GM21786 (cell line): ENCODE data around the gene SMAD4.
"Not testable (repeated sequence)": the region's sequence is repeated elsewhere in the genome, so short reads cannot be mapped to it uniquely, and the experiment has no call there.

Source experiments
- ATAC-seq: cut with Tn5 transposase; IDR thresholded peaks from one replicate; pipeline ENCODE4 v1.9.1; 2021; ENCODE audit not compliant: unreplicated experiment

The SMAD4 gene

GRCh38 chr18:51029694-51030536 lies at the start of gene SMAD4:
Gene SMAD4, plus strand, starts transcription at chr18:51030213. Its CDS starts 16,834 bp downstream, at chr18:51047047.
- ATAC-seq: peak; percentile 69

DNA sequence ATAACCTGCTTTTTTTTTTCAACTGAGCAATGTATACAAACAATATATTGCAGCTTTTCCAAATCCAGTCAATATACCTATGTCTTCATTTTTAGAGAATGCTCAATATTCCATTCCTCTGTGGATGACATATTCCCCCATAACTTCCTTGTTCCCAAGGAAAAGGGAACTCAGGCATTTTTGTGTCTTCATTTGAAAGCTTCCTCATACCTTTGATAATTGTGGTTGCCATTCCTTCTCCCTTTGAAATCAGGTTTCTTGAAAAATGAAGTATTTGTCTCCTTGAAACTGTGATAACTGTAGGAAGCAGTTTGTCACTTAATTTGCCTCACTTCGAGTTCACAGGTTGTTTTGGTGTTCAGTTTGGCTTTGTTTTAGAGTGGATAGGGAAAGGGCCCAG lies 48.6 kb upstream of the SMAD4 start:
- no peak for ATAC-seq

GRCh38 chr18:50982086-50982801 lies 47.8 kb upstream of the SMAD4 start:
- ATAC-seq: no peak

DNA sequence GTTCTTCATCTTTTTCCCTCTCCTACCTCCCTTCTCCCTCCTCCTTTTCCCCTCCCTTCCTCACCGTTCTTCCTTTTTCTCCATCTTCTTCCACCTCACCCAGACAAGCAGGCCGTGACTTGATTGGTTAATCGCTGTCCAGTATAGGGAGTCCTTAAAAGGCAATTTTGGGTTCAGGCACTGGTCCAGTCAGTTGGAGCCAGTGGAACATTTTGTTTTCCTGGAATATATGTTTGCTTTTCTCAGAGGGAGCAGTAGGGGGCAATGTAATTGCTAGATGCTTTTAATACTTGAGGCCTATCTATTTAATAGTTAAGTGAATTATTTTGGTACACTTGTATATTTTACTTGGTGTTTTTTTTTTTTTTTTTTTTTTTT lies 47.2 kb upstream of the SMAD4 start:
- no peak for ATAC-seq

DNA sequence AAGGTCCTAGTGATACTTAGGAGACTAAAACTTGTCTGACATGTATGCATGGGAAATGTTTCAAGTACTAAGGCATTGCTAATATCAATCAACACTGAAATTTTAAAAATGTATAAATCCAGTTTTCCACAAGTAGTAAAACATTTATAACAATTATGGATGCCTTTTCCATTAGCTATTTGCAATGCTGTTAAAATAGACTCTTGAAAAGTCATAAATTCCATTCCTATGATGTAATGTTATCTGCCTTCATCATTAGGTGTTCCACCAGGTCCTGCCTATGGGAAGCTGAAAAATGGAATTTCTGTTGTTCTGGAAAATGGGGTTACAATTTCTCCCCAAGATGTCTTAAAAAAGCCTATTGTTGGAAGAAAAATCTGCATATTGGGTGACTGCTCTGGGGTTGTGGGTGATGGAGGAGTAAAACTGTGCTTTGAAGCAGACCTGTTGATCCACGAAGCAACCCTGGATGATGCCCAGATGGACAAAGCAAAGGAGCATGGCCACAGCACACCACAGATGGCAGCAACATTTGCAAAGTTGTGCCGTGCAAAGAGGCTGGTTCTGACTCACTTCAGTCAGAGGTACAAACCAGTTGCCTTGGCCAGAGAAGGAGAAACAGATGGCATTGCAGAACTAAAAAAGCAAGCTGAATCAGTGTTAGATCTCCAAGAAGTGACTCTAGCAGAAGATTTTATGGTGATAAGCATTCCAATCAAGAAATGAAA lies 43.5 kb upstream of the SMAD4 start:
- ATAC-seq: no peak

GRCh38 chr18:50987261-50987660 lies 42.8 kb upstream of the SMAD4 start:
- no peak for ATAC-seq

- ATAC-seq: no peak
These were observed 40.3 kb upstream of the SMAD4 start for GRCh38 chr18:50989711-50990110.

DNA sequence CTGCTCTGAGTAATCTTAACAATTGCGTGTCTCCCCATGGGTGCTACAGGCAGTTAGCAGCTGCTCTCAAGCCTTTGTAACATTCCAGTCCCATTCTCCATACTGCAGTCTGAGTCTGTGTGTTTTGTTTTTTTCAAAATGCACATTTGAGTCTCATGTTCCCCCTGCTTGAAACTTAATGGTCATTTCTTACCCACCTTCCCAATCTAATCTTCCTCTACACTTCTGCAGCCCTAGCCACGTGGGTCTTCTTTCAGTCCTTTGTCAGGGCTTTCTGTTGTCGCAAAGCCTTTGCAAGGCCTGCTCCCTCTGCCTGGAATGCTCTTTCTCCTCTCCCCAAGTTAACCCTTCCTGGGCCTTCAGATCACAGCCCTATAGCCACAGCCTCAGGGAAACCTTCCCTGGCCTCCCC lies 37.7 kb upstream of the SMAD4 start:
- ATAC-seq: no peak

DNA sequence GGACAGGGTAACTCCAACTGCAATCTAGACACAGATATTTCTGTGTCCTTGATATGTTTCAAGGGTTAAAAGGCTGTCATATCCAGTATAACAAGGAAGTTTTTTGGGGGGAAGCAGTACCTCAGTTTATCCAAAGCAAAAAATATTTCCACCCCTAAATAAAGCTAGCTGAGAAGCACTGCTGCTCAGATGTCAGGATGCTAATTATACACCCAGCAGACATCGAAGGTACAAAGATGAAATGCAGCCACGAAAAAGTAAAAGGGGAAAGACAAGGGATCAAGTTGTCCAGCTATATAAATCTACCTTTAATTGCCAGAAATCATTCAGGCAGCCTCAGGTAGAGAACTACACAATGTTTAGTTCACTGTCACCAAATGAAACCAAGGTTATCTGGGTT lies 36.0 kb upstream of the SMAD4 start:
- ATAC-seq: no peak

DNA sequence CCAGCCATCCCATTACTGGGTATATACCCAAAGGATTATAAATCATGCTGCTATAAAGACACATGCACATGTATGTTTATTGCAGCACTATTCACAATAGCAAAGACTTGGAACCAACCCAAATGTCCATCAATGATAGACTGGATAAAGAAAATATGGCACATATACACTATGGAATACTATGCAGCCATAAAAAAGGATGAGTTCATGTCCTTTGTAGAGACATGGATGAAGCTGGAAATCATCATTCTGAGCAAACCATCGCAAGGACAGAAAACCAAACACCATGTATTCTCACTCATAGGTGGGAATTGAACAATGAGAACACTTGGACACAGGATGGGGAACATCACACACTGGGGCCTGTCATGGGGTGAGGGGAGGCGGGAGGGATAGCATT lies 26.8 kb upstream of the SMAD4 start:
- not testable (repeated sequence) for ATAC-seq

GRCh38 chr18:51006061-51006818 lies 23.8 kb upstream of the SMAD4 start:
- ATAC-seq: no peak

DNA sequence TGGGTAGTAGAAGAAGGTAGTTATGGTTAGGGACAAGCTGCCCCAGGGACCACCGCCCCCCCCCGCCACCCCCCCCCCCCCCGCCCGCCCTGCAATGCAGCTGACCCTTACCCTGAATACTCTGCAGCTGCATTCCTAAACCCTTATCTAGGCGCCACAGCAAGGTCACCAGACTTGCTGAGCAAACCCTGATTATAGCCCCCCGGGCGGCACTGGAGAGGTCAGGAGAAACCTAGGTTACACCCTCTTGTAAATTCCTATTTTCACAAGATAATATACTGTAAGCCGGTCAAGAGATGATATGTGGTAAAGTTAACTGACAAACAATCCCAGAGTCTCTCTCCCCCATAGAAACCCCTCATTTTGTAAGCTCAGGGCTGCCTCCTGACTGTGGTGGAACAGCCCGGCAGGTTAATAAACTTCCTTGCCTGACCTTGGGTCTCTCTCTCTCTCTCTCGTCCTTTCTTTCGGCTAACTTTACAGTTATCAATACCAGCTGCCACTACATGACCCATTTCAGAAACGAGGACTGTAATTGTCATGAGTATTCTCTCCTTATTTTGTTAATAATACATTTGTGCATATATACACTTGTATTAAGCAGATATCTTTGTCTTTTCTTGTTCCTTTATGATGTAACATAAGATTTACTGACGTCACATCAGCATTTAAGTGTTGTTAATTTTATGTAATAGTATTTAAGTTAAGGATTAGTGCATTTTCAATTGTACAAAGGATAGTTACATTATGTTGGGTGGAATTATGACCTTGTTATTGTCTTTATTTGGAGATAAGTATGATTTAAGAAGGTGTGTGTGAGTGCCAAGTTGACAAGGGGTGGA lies 22.8 kb upstream of the SMAD4 start:
- no peak for ATAC-seq

DNA sequence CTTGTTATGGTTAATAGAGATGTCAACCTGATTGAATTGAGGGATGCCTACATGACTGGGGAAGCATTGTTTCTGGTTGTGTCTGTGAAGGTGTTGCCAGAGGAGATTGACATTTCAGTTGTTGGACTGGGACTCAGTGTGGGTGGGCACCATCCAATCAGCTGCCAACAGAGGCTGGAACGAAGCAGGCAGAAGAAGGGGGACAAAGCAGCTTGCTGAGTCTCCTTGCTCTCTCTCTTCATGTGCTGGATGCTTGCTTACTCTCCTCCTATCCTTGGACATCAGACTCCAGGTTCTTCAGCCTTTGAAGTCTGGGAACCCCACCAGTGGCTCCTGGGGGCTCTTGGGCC lies 22.2 kb upstream of the SMAD4 start:
- no peak for ATAC-seq

DNA sequence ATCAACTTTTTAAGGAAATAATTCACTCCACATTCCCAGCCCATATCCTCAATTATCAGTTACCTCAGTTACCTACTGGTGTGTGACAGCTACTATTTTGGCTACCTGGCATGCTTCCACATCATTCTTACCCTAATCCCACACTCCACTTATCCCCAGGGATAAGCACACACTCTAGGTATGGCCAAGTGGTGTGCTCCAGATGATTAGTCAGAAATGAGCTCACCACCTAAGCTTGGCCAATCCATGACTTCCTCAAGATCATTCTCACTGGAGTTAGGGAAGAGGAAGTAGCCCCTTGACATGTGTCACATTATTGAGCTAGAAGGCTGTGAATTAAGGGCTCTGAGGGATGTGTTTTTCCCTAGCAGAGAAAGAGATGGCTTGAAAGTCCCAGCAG lies 20.9 kb upstream of the SMAD4 start:
- no peak for ATAC-seq

DNA sequence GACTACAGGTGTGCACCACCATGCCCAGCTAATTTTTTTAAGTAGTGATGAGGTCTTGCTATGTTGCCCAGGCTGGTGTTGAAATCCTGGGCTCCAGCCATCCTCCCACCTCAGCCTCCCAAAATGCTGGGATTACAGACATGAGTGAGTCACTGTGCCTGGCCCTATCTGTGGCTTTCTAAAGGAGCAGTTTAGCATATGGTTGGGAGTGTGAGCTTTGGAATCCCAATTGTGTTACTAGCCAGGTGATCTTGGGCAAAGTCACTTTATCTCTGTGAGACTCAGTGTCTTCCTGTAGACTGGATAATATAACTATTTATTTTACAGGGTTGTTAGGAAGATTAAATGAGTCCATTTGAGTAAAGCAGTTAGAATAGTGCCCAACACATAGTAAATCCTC lies 19.8 kb upstream of the SMAD4 start:
- no peak for ATAC-seq

- no peak for ATAC-seq
These were observed 18.3 kb upstream of the SMAD4 start for GRCh38 chr18:51011709-51012108.

DNA sequence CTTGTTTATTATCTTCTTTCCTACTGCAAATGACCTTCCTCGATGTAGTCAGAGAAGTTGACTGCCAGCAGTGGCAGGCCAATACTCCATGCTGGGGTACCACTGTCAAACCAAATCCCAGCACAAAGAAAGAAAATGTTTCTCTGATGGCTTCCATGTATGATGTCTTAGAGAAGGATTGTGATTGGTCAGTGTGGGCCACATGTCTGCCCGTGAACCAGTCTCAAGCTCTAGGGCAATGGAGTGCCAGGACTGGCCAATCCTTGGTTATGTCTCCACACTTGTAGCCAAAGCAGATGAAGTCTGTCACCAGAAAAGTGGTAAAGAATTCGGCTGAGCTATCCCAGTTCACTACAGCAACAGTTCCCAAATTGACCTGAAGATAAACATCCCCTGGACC lies 17.6 kb upstream of the SMAD4 start:
- ATAC-seq: no peak

GRCh38 chr18:51013259-51013658 lies 16.8 kb upstream of the SMAD4 start:
- ATAC-seq: no peak

DNA sequence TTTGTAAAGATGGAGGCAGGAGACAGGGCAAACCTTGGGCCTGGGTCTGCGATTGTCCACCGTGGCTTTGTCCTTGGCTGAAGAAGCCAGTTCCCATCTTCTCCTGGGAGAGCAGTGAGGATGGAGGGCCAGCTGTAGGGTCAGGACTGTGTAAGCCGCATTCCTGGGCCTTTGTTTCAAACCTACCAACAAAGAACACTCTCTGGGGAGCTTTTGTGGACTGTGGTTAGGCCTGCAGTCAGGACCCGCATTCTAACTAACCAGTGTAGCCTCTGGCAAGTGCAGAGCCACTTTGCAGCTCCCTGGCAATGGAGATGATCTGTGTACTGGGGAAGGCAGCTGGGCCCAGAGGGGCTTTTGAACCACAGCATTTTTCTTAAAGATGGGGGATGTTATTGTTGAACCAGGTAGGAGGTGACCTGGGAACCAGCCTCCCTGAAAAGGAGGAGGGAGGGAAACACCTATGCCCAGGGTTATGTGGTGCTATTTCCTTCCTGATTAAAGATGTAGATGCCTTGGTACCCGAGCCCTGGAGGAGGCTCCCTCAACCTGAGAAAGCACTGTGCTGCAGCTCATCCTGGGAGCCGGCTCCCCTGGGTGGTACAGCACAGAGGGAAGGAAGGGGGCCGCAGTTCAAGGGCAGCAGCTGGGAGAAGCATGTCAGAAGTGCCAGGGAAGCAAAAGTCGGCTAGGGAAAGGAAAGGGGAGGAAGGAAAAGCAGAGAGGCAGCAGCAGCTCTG lies 12.7 kb upstream of the SMAD4 start:
- ATAC-seq: no peak

DNA sequence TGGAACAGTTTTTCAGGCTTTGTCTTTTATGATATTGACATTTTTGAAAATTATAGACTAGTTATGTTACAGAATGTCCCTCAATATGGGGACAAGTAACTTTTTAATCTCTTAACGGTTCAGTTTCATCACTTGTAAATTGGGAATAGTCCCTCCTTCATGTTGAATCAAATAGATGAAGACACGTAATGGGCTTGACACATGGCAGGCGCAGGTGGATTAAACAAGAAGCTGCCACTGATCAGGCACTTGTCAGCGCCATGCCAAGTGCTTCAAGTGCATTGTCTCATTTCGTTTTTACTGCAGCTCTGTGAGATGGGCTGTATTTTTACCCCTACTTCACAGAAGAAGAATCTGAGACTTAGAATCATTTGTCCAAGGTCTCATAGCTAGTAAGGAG lies 9.5 kb upstream of the SMAD4 start:
- ATAC-seq: no peak
